K562 (cell line): ENCODE results near the gene CPNE2. TPM values are rescaled to one million over a fixed set of nuclear protein-coding genes. Genes with fewer than 3 reads are reported as not detected.

Experiments used
- C11orf30 ChIP-seq: fragments of 450-650 bp; IDR thresholded peaks from 2 replicates; pipeline ENCODE4 v1.6.1; 2016; ENCODE audit warnings: low read depth, mild to moderate bottlenecking
- DMBX1 ChIP-seq: fragments of 250-450 bp; sonication (Bioruptor Pico); IDR thresholded peaks from 2 replicates; pipeline ENCODE4 v1.8.0; 2022; ENCODE audit warnings: inconsistent platforms, mild to moderate bottlenecking, moderate library complexity, borderline replicate concordance
- ELF4 ChIP-seq: fragments of 450-650 bp; formaldehyde crosslinking; IDR thresholded peaks from 2 replicates; pipeline ENCODE4 v1.4.0; 2022; ENCODE audit warnings: missing genetic modification characterization
- EWSR1 ChIP-seq: fragments of 450-650 bp; IDR thresholded peaks from 2 replicates; pipeline ENCODE4 v1.6.1; 2018; ENCODE audit warnings: borderline replicate concordance, mild to moderate bottlenecking, low read depth, moderate library complexity; ENCODE audit not compliant: partially characterized antibody
- KDM2B ChIP-seq: fragments of 250-450 bp; sonication (Bioruptor Pico); IDR thresholded peaks from 2 replicates; pipeline ENCODE4 v1.8.0; 2021; ENCODE audit warnings: mild to moderate bottlenecking, moderate library complexity
- KLF13 ChIP-seq: fragments of 450-650 bp; IDR thresholded peaks from 2 replicates; pipeline ENCODE4 v1.6.1; 2016; ENCODE audit warnings: missing genetic modification characterization, low read depth, mild to moderate bottlenecking, missing compliant biosample characterization, moderate library complexity, borderline replicate concordance
- MAZ ChIP-seq, 2 experiments: fragments of 450-650 bp in 1 of 2; sonication (generic) in 1 of 2; formaldehyde crosslinking; IDR thresholded peaks in 1 of 2; conservative IDR thresholded peaks in 1 of 2; 2 replicates each; pipeline versions ENCODE4 v1.4.0 to v1.5.0; 2020; ENCODE audit warnings: mild to moderate bottlenecking in 1 of 2, missing genetic modification reagents in 1 of 2
- MBD2 ChIP-seq: sonication (generic); IDR thresholded peaks from 2 replicates; pipeline ENCODE4 v1.6.1; 2016; ENCODE audit warnings: low read depth, borderline replicate concordance
- MCM5 ChIP-seq: fragments of 450-650 bp; IDR thresholded peaks from 2 replicates; pipeline ENCODE4 v1.6.1; 2016; ENCODE audit warnings: low read depth
- MTA2 ChIP-seq: fragments of 450-650 bp; IDR thresholded peaks from 2 replicates; pipeline ENCODE4 v1.6.1; 2016; ENCODE audit warnings: low read depth
- NR2C1 ChIP-seq, 2 experiments: fragments of 450-650 bp; IDR thresholded peaks; 2 replicates each; pipeline ENCODE4 v1.6.1; 2017; ENCODE audit warnings: mild to moderate bottlenecking in 2 of 2, antibody characterized with exemption in 1 of 2, inconsistent platforms in 1 of 2, missing compliant biosample characterization in 1 of 2, missing genetic modification characterization in 1 of 2
- RCOR1 ChIP-seq, 2 experiments: IDR thresholded peaks; 2 replicates each; pipeline ENCODE4 v1.6.1; 2012; ENCODE audit warnings: low read depth in 2 of 2, low read length in 2 of 2, borderline replicate concordance in 1 of 2, improper control_type of control experiment in 1 of 2
- RNF2 ChIP-seq: sonication (generic); IDR thresholded peaks from 2 replicates; pipeline ENCODE4 v1.6.1; 2016
- TAF9B ChIP-seq: fragments of 450-650 bp; IDR thresholded peaks from 2 replicates; pipeline ENCODE4 v1.6.1; 2018; ENCODE audit warnings: mild to moderate bottlenecking; ENCODE audit not compliant: partially characterized antibody
- ZKSCAN8 ChIP-seq: fragments of 200-800 bp; sonication (Bioruptor generic); IDR thresholded peaks from 2 replicates; pipeline ENCODE4 v1.6.1; 2016; ENCODE audit warnings: missing genetic modification characterization, missing compliant biosample characterization
- ZNF316 ChIP-seq: fragments of 450-650 bp; IDR thresholded peaks from 2 replicates; pipeline ENCODE4 v1.6.1; 2016
- polyA plus RNA-seq, 8 experiments: library from polyadenylated mRNA; depleted of rRNA in 4 of 8; stranded (reverse) in 5 of 8; unstranded in 3 of 8; fragments of >200 nt; fragmentation: Nextera tagmentation in 2 of 8; fragmentation: Illumina TruSeq in 1 of 8; extraction: Ambion mirVana in 2 of 8; extraction: Trizol in 1 of 8; gene quantifications; 2 replicates each; pipeline versions ENCODE4 v1.2.1 to v1.2.3, GENCODE V29; 2011 to 2014; ENCODE audit warnings: inconsistent platforms in 1 of 8, missing spikeins in 1 of 8
- total RNA-seq, 7 experiments: library from RNA; depleted of rRNA in 6 of 7; stranded (reverse); fragments of >200 nt in 6 of 7; fragmentation: Illumina TruSeq in 2 of 7; extraction: Trizol in 2 of 7; gene quantifications; 2 replicates each; pipeline versions ENCODE4 v1.2.1 to v1.2.3, GENCODE V29; 2011 to 2021; ENCODE audit warnings: low replicate concordance in 1 of 7
- TF ChIP-seq, protein P1 (sequence below): sonication (generic); formaldehyde crosslinking; IDR thresholded peaks from 2 replicates; pipeline ENCODE4 v1.8.0; 2022; ENCODE audit warnings: mild to moderate bottlenecking, missing genetic modification reagents
- TF ChIP-seq, protein P2 (sequence below), 2 experiments: IDR thresholded peaks in 1 of 2; conservative IDR thresholded peaks in 1 of 2; 2 replicates each; pipeline ENCODE4 v1.6.1; 2016; ENCODE audit warnings: low read depth in 2 of 2, mild to moderate bottlenecking in 1 of 2, missing compliant biosample characterization in 1 of 2, missing genetic modification characterization in 1 of 2, moderate library complexity in 1 of 2

Gene CPNE2
- total and polyA plus RNA-seq, 9 of the 15 experiments (the other 6 are each of a cell fraction or from before 2014, with no cell fraction given), result 3.0 to 13.9 (median 8.6) TPM

DNA sequence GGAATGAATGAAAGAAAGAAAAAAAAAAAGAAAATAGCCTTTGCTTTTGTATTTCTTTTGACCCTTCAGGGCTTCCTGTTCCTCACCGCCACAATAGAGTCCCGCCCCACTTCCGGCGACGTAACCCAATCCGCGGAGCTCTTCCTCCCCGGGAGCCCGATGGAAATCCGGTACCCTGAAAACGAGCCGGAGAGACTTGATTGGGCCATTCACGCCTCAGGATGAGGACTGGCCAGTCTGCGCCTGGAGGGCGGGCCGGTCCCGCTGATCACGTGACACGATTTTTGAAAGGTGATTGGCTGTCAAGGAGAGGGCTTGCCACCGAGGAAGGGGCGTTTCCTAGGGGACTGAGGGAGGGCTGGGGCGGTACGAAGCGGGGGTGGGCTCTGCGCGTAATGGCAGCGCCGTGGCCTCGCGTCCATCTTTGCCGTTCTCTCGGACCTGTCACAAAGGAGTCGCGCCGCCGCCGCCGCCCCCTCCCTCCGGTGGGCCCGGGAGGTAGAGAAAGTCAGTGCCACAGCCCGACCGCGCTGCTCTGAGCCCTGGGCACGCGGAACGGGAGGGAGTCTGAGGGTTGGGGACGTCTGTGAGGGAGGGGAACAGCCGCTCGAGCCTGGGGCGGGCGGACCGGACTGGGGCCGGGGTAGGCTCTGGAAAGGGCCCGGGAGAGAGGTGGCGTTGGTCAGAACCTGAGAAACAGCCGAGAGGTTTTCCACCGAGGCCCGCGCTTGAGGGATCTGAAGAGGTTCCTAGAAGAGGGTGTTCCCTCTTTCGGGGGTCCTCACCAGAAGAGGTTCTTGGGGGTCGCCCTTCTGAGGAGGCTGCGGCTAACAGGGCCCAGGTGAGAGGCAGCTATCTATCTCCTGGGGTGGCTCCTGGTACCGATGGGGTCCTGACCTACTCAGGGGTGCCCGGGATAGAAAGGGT, 93.8 kb downstream of the CPNE2 start, which contains the start of the genes PSME3IP1 and RSPRY1 (continued):
- TF ChIP-seq, protein P1, sequence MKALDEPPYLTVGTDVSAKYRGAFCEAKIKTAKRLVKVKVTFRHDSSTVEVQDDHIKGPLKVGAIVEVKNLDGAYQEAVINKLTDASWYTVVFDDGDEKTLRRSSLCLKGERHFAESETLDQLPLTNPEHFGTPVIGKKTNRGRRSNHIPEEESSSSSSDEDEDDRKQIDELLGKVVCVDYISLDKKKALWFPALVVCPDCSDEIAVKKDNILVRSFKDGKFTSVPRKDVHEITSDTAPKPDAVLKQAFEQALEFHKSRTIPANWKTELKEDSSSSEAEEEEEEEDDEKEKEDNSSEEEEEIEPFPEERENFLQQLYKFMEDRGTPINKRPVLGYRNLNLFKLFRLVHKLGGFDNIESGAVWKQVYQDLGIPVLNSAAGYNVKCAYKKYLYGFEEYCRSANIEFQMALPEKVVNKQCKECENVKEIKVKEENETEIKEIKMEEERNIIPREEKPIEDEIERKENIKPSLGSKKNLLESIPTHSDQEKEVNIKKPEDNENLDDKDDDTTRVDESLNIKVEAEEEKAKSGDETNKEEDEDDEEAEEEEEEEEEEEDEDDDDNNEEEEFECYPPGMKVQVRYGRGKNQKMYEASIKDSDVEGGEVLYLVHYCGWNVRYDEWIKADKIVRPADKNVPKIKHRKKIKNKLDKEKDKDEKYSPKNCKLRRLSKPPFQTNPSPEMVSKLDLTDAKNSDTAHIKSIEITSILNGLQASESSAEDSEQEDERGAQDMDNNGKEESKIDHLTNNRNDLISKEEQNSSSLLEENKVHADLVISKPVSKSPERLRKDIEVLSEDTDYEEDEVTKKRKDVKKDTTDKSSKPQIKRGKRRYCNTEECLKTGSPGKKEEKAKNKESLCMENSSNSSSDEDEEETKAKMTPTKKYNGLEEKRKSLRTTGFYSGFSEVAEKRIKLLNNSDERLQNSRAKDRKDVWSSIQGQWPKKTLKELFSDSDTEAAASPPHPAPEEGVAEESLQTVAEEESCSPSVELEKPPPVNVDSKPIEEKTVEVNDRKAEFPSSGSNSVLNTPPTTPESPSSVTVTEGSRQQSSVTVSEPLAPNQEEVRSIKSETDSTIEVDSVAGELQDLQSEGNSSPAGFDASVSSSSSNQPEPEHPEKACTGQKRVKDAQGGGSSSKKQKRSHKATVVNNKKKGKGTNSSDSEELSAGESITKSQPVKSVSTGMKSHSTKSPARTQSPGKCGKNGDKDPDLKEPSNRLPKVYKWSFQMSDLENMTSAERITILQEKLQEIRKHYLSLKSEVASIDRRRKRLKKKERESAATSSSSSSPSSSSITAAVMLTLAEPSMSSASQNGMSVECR (CRISPR knock-in tag), result 0 out of 2 replicates have a peak, but pooled peaks have one; percentile 47
- TF ChIP-seq C11orf30 (peak; percentile 73), MTA2 (no peak), NR2C1 (IDR thresholded peaks at IDR 0.05) (peak; percentile 72), NR2C1 (tag; IDR thresholded peaks at IDR 0.05) (0 out of 2 replicates have a peak, but pooled peaks have one; percentile 9), TAF9B (peak; percentile 62), EWSR1 (no peak), ZNF316 (no peak), MCM5 (no peak), ELF4 (CRISPR knock-in tag) (no peak), KLF13 (tag) (0 out of 2 replicates have a peak, but pooled peaks have one; percentile 26), ZKSCAN8 (CRISPR knock-in tag) (no peak), MBD2 (peak; percentile 76; the same call in 1 of the 2 replicates), KDM2B (CRISPR knock-in tag) (0 out of 2 replicates have a peak, but pooled peaks have one; percentile 32), RNF2 (0 out of 2 replicates have a peak, but pooled peaks have one; percentile 22), RCOR1 (IDR thresholded peaks at IDR 0.05; ENCODE audit: borderline replicate concordance in 1 of 2, low read depth in 2 of 2, low read length in 2 of 2) (peak in 1 of 2 experiments; percentile 5; a peak in 1 of 4 replicates), DMBX1 (no peak), MAZ (CRISPR knock-in tag; conservative IDR thresholded peaks at IDR 0.05 in 1 of 2, IDR thresholded peaks at IDR 0.05 in 1 of 2) (peak; percentile 78 to 85)
- TF ChIP-seq, protein P2, sequence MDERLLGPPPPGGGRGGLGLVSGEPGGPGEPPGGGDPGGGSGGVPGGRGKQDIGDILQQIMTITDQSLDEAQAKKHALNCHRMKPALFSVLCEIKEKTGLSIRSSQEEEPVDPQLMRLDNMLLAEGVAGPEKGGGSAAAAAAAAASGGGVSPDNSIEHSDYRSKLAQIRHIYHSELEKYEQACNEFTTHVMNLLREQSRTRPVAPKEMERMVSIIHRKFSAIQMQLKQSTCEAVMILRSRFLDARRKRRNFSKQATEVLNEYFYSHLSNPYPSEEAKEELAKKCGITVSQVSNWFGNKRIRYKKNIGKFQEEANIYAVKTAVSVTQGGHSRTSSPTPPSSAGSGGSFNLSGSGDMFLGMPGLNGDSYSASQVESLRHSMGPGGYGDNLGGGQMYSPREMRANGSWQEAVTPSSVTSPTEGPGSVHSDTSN (CRISPR knock-in tag; IDR thresholded peaks at IDR 0.05; ENCODE audit: low read depth), result no peak
- TF ChIP-seq, protein P2 (tag; conservative IDR thresholded peaks at IDR 0.05; ENCODE audit: low read depth), result peak; percentile 47; the same call in 1 of the 2 replicates
